ENCODE results near the gene DUSP22. TPM values are rescaled to one million over a fixed set of nuclear protein-coding genes. Genes with fewer than 3 reads are reported as not detected.

The DUSP22 gene
- total and polyA plus RNA-seq, 2 of the 8 experiments (the other 6 are each of a cell fraction or from before 2014, with no cell fraction given) = 15.5 to 32.4 TPM

DNA sequence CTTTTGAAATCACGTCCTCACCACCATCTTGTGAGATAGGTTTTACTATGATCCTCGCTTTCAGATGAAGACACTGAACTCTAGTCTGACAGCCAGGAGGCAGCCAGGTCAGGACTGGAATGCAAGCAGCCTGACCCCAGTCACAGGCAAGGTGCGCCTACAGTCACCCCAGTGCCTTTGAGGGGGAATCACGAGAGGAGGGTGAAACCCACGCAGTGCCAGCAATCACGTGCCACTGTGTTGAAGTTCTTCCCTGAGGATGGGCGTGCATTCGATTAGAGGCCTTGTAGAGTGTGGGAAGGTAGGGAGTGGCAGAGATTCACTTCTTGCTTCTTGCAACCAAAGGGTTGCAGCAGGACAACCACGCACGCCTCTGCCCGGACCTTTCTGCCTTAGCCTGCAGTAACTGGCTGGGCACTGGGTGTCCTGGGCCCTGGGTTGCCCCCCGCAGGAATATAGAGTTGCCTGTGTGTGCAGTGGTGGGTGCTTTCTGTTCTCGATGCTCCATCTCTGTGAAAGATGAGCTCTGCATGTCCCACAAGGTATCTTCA is 65.6 kb downstream of the DUSP22 start (continued):
- TF ChIP-seq, protein P1, sequence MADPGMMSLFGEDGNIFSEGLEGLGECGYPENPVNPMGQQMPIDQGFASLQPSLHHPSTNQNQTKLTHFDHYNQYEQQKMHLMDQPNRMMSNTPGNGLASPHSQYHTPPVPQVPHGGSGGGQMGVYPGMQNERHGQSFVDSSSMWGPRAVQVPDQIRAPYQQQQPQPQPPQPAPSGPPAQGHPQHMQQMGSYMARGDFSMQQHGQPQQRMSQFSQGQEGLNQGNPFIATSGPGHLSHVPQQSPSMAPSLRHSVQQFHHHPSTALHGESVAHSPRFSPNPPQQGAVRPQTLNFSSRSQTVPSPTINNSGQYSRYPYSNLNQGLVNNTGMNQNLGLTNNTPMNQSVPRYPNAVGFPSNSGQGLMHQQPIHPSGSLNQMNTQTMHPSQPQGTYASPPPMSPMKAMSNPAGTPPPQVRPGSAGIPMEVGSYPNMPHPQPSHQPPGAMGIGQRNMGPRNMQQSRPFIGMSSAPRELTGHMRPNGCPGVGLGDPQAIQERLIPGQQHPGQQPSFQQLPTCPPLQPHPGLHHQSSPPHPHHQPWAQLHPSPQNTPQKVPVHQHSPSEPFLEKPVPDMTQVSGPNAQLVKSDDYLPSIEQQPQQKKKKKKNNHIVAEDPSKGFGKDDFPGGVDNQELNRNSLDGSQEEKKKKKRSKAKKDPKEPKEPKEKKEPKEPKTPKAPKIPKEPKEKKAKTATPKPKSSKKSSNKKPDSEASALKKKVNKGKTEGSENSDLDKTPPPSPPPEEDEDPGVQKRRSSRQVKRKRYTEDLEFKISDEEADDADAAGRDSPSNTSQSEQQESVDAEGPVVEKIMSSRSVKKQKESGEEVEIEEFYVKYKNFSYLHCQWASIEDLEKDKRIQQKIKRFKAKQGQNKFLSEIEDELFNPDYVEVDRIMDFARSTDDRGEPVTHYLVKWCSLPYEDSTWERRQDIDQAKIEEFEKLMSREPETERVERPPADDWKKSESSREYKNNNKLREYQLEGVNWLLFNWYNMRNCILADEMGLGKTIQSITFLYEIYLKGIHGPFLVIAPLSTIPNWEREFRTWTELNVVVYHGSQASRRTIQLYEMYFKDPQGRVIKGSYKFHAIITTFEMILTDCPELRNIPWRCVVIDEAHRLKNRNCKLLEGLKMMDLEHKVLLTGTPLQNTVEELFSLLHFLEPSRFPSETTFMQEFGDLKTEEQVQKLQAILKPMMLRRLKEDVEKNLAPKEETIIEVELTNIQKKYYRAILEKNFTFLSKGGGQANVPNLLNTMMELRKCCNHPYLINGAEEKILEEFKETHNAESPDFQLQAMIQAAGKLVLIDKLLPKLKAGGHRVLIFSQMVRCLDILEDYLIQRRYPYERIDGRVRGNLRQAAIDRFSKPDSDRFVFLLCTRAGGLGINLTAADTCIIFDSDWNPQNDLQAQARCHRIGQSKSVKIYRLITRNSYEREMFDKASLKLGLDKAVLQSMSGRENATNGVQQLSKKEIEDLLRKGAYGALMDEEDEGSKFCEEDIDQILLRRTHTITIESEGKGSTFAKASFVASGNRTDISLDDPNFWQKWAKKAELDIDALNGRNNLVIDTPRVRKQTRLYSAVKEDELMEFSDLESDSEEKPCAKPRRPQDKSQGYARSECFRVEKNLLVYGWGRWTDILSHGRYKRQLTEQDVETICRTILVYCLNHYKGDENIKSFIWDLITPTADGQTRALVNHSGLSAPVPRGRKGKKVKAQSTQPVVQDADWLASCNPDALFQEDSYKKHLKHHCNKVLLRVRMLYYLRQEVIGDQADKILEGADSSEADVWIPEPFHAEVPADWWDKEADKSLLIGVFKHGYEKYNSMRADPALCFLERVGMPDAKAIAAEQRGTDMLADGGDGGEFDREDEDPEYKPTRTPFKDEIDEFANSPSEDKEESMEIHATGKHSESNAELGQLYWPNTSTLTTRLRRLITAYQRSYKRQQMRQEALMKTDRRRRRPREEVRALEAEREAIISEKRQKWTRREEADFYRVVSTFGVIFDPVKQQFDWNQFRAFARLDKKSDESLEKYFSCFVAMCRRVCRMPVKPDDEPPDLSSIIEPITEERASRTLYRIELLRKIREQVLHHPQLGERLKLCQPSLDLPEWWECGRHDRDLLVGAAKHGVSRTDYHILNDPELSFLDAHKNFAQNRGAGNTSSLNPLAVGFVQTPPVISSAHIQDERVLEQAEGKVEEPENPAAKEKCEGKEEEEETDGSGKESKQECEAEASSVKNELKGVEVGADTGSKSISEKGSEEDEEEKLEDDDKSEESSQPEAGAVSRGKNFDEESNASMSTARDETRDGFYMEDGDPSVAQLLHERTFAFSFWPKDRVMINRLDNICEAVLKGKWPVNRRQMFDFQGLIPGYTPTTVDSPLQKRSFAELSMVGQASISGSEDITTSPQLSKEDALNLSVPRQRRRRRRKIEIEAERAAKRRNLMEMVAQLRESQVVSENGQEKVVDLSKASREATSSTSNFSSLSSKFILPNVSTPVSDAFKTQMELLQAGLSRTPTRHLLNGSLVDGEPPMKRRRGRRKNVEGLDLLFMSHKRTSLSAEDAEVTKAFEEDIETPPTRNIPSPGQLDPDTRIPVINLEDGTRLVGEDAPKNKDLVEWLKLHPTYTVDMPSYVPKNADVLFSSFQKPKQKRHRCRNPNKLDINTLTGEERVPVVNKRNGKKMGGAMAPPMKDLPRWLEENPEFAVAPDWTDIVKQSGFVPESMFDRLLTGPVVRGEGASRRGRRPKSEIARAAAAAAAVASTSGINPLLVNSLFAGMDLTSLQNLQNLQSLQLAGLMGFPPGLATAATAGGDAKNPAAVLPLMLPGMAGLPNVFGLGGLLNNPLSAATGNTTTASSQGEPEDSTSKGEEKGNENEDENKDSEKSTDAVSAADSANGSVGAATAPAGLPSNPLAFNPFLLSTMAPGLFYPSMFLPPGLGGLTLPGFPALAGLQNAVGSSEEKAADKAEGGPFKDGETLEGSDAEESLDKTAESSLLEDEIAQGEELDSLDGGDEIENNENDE (IDR thresholded peaks at IDR 0.05; ENCODE audit: insufficient replicate concordance, low read length) = no peak
- TF ChIP-seq, protein P2, sequence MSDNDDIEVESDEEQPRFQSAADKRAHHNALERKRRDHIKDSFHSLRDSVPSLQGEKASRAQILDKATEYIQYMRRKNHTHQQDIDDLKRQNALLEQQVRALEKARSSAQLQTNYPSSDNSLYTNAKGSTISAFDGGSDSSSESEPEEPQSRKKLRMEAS (IDR thresholded peaks at IDR 0.05) = no peak
- TF ChIP-seq FOSL1 (IDR thresholded peaks at IDR 0.05; ENCODE audit: insufficient read depth, low read depth, low read length) (no peak), EZH2 (IDR thresholded peaks at IDR 0.05; ENCODE audit: low read depth, low read length, severe bottlenecking) (no peak), RFX5 (IDR thresholded peaks at IDR 0.05; ENCODE audit: borderline replicate concordance, low read depth, low read length) (no peak), BACH1 (IDR thresholded peaks at IDR 0.05; ENCODE audit: low read length) (no peak), HDAC2 (IDR thresholded peaks at IDR 0.05; ENCODE audit: borderline replicate concordance in 1 of 2, low read depth in 2 of 2, low read length in 2 of 2) (no peak), JUND (IDR thresholded peaks at IDR 0.05; ENCODE audit: low read length) (no peak), ZNF274 (IDR thresholded peaks at IDR 0.05; ENCODE audit: borderline replicate concordance, extremely low read depth, low read length) (no peak), CBX5 (IDR thresholded peaks at IDR 0.05; ENCODE audit: low read depth, low read length) (no peak), GTF2F1 (IDR thresholded peaks at IDR 0.05; ENCODE audit: borderline replicate concordance, low read depth, low read length) (no peak)
